HG03439 (cell line): Measurements from ENCODE around the gene DPYSL4.

Experiments
- ATAC-seq: cut with Tn5 transposase; IDR thresholded peaks from one replicate; pipeline ENCODE4 v1.9.1; 2021; ENCODE audit warnings: mild to moderate bottlenecking, moderate library complexity; ENCODE audit not compliant: unreplicated experiment

DPYSL4 gene

DNA sequence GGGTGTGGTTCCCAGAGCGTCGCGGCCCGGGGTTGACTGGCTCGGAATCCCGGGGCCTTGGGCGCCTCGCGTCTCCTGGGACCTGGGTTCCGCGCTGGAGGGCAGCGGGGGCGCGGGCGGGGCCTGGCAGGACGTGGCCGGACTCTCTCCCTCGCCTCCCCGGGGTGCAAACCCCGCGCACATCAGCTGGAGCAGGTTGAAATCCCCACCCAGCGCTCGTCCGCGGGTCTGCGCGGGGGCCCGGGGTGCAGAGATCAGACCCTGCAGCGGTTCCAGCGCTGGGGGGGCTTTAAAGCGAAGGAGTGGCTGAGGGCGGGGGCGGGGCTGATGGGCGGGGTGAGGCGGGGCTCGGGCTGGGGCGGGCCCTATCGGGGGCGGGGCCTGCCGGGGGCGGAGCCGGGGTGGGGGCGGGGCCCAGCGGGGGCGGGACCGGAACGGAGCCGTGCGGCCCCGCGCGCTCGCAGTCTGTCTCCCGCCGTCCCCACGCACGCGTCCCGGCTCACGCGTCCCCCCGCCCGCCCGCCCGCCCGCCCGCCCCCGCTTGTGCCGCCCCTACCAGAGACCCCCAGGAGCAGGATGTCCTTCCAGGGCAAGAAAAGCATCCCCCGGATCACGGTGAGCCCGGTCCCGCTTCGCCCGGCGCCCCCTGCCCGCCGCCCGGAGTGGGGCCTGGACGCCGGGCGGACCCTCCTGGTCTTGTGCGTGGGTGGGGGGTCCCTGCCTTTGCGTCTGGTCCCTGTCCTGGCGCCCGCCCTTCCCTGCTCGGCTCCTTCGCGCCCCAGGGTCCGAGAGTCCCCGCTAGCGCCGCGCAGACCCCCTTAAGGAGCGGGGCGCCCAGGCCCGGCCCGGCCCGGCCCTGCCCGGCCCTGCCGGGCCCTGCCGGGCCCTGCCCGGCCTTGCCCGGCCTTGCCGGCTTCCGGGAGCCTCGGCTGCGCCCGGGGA is at the start of gene DPYSL4:
DPYSL4 (plus strand) TSS at position 461 of the 942 bp plus-strand sequence; CDS start at position 577, 116 bp downstream.
- no peak for ATAC-seq

DNA sequence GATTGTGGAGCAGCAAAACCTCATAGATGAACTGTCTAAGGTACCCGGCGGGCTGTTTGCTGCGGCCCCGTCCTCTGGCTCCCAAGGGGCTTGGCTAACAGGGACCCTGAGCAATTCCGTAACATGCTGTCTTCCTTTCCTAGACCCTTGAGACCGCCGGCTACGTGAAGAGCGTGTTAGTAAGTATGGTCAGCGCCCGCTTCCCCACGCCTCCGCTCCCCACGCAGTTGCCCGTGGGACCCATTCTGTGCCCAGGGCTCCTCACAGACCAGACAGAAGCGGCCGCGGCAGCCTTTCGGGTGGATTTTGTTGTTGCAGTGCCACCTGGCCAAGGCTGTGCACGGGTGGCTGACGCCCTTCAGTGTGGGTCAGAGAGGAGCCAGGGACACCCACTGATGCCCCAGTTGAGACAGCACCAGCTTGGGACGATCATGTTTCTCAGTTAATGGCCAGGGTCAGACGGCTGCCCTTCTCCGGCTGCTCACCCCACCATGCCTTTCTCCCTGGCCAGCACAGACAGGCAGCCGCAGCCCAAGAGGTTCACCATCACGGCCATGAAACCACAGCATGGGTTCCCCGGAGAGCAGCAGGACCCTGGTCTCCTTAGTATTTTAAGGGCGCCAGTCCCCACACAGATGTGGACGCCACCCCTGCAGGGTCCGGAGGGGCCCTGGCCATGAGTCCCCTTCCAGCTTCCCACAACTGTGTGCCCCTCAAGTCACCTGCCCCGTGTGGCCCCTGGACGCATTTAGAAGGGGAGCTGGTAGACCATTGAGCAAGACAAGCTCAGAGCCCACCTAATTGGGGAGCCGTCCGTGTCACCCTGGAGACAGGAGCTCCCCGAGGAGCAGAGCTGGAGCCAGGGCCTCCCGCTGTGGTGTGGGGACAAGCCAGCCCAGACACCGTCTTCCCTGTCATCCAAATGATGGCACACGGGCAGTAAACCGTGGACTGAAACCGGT is 49.4 kb upstream of the DPYSL4 start:
- ATAC-seq: no peak

DNA sequence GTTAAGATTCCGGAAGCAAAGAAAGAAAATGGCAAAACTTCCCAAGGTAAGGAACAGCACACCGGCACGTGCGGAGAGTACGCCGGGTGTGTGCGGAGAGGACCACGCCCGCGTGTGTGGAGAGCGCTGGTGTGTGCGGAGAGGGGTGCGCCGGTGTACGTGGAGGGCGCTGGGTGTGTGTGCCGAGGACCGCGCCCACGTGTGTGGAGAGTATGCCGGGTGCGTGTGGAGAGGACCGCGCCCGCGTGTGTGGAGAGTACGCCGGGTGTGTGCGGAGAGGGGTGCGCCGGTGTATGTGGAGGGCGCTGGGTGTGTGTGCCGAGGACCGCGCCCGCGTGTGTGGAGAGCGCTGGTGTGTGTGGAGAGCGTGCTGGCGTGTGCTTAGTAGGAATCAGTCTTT is 48.6 kb upstream of the DPYSL4 start:
- ATAC-seq: no peak

DNA sequence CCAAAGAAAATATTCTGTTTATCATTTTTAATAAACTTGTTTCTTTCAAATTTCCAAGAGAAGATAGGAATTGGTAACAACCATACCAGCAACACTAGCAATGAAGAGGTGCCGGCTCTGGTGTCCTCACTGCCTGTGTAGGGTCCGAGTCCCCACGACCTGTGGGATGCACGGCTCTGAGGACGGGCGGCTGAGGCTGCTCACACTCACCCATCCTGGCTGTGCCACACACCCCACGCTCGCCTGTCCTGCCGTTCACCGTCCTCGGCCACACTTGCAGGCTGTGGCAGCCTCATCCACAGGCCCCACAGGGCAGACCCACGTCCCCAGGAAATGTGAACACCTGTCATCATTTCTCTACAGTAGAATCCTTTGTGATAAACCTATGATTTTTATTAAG is 48.2 kb upstream of the DPYSL4 start:
- ATAC-seq: no peak

DNA sequence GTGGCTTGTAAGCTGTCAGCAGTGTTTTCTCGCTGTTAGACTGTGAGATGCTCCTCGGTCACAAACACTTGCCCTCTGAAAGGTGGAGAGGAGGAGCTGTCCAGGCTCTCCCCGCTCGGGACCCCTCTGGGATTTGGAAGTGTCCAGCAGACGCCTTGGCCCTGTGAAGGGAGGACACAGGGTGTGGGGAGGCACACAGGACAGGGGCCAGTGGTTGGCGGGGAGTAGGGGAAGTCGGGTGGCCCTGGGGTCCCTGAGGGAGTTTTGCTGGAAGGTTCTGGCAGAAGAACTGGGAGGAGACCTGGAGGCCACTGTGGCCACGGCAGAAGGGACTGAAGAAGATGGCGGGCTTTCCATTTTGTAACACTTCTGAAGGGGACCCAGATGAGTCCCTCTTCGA is 47.2 kb upstream of the DPYSL4 start:
- no peak for ATAC-seq

DNA sequence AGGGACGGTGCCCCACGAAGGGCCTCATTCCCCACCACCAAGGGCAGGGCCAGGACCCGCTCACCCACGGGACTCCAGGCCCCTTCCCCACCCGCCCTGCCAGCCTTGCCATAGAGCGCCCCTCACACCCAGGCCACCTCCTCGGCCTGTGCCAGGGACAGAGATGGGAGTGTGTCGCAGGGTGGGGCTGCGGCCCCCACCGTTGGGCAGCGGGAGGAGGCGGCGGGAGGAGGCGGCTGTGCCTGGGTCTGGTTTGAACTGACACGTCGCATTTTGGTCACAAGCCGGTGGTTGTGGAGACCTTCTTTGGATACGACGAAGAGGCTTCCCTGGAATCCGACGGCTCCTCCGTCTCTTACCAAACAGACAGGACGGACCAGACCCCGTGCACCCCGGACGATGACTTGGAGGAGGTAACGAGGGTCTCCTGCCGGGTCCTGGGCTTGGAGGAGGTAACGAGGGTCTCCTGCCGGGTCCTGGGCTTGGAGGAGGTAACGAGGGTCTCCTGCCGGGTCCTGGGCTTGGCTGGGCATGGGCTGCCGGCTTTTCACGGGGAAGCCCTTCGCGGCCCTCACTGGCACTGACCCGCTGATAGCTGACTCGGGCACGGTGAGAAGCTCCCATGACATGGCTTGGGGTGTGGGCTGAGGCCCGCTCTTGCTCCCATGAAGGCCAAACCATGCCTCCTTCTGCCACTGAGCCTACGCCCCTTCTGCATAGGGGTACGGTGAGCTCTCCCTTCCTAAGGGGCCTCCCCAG is 46.4 kb upstream of the DPYSL4 start:
- no peak for ATAC-seq

DNA sequence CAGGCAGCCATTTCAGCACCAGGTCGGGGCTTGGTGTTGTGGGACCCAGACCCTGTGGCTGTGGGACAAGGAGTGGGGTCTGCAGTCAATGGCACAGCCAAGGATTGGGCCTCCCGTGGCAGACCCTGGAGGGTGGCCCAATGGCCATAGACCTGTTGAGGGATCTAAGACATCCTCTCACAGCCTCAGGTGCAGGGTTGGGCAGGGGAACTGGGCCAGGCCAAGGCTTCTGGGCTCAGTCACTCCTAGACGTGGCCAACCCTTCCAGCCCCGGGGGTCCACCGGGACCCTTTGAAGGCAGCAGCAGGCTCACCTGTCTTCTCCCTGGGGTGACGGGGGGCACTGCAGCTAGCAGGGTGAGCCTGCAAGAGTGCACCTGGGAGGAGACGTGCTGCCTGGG is 45.7 kb upstream of the DPYSL4 start:
- no peak for ATAC-seq

DNA sequence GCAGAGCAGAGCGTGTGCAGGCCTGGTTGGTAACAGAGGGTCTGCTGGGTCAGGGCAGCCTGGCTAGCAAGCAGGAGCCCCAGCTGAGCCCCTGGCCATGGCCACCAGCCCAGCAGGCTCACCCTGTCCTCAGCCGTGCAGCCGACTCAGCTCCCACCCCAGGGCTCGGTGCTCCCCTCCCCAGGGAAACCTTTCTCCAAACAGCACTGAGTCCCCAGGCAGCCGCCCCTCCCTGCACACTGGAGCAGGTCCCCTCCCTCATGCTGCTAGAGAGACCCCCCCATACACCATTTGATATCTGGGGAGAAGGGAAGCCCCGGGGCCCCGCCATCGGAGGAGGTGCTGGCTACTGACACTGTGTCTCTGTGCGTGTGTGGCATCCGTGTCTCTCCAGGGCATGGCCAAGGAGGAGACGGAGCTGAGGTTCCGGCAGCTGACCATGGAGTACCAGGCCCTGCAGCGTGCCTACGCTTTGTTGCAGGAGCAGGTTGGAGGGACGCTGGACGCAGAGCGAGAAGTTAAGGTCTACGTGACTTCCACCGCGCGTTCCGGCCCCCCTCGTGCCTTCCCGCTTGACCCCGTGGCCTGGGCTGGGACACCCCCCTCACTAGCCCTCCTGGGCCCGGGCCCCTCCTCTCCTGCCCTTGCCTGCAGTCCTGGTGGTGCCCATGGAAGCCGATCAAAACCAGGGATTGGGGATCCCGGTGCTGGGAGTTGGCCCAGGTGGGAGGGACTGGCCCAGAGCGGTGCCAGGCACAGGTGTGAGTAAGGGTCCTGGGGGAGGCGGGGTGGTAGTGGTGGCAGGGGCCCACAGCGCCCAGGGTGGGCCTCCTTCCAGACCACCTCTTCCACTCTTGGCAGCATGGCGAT is 45.0 kb upstream of the DPYSL4 start:
- ATAC-seq: no peak

DNA sequence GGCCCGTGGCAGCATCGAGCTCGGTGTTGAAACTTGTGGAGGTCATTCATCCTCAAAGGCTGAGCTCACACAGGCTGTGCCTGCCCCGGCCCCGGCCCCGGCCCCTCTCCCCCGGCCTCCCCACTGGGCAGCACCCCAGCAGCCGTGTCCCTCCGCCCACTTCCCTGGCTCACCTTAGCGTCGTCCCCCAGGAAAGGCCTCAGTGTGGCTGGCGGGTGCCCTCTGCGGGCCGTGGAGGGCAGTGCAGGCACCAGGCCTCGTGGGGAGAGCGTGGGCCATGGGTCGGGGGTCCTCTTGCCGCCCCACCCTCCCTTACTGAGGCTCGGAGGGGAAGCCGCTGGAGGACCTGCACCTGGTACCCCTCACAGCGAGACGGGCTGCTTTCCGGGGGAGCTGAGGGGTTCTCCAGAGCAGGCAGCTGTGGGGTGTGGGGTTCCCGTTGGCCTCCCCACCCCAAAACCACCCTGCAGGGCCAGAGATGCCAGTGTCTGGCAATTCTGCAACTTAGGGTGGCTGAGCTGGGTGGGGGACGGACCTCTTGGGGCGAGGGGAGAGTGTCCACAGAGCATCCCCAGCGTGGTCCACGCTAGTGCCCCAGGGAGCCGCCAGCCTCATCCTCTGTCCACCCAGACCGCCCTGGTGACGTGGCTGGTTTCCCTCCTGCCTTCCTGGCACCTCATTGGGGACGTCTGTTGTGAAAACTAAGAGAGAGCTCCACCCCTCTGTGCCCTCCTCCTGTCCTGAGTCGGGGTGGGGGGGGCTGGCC is 44.2 kb upstream of the DPYSL4 start:
- no peak for ATAC-seq

DNA sequence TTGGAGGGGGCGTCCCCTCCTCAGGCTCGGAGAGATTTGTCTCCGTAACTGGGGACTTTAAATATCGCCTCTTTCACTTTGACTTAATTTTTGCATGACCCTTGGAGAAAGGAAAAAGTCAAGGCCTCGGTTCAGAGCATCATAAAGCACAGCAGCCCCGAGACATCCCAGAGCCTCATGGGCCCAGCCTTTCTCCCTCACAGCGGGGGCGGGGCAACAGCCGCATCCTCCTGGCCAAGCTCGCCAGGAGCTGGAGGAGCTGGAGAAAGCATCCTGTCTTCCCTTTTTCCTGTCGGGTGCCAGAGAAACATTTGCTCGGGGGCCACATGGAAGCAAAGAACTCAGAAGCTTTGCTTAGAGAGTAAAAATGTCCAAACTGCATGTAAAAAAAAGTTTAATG is 43.6 kb upstream of the DPYSL4 start:
- no peak for ATAC-seq

DNA sequence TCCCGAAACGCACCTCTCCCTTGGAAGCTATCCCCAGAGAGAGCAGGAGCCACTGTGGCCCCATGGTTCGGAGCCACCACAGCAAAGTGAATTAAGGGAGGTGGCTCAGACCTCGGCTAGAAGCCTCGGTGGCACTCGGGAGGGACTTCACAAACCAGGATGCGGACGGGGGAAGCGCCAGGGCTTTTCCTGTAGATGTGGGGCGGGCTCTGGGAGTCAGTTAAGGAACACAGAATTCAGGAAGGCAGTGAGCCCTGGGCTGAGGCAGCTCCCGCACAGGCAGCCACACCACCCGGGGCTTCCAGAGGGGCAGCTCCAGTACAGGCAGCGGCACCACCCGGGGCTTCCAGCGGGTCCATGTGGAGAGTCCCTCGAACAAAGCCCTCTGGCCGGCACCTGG is 42.7 kb upstream of the DPYSL4 start:
- ATAC-seq: no peak

DNA sequence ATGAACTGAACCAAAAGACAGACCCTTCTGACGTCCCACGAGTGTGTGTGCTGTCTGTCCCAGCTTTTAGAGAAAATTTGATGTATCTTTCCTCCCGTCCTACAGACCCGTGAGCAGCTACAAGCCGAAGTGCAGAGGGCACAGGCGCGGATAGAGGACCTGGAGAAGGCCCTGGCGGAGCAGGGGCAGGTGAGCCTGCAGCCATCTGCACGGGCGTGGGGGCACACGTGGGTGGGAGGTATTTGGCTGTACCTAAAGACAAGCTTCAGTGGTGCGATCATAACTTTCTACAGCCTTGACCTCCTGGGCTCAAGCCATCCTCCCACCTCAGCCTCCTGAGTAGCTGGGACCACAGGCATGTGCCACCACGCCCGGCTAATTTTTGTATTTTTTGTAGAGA is 41.7 kb upstream of the DPYSL4 start:
- ATAC-seq: no peak

DNA sequence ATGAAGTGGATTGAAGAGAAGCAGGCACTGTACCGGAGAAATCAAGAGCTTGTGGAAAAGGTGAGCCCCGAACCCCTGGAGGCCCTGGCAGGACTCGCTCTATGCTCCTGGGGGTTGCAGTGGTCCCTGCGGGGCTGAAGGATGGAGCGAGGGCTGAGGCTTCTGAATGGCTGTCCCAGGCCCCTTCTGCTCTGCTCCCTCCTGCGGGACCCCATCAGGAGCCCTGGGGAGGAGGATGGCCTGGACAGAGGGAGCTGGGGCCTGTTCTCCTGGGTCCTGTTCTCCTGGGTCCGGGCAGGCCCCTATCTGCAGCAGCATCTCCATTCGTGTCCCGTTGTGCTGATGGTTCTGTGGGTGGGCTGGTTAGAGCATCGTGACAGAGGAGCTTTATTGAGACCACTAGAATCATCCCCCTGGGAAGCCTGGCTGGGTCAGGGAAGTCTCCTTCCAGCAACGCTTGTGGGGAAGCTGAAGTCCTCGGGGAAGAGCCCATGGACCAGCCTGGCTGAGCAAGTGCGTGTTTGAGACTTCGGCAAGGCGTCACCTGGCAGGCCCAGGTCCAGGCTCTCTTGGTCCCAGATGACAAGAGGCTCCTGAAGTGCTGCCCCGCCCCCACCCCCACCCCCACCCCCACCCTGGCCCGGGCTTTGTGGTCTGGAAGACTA is 41.1 kb upstream of the DPYSL4 start:
- ATAC-seq: no peak

DNA sequence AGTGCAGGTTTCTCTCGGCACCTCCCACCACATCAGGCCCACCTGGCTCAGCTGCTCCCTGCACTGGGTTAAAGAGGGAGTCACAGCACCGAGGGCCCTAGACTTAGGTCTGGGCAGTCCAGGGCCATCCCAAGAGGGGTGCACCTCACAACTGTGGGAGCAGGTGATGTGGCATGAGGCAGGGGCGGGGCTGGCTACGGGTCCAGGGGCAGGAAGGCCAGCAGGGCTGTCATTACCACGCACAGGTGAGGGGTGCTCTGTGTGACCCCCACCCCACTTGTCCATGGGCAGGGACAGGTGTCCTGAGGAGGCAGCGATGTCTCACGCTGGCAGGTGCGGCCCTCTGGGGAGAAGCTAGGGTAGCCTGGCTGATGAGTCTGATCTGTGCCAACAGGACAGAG is 40.5 kb upstream of the DPYSL4 start:
- ATAC-seq: no peak

DNA sequence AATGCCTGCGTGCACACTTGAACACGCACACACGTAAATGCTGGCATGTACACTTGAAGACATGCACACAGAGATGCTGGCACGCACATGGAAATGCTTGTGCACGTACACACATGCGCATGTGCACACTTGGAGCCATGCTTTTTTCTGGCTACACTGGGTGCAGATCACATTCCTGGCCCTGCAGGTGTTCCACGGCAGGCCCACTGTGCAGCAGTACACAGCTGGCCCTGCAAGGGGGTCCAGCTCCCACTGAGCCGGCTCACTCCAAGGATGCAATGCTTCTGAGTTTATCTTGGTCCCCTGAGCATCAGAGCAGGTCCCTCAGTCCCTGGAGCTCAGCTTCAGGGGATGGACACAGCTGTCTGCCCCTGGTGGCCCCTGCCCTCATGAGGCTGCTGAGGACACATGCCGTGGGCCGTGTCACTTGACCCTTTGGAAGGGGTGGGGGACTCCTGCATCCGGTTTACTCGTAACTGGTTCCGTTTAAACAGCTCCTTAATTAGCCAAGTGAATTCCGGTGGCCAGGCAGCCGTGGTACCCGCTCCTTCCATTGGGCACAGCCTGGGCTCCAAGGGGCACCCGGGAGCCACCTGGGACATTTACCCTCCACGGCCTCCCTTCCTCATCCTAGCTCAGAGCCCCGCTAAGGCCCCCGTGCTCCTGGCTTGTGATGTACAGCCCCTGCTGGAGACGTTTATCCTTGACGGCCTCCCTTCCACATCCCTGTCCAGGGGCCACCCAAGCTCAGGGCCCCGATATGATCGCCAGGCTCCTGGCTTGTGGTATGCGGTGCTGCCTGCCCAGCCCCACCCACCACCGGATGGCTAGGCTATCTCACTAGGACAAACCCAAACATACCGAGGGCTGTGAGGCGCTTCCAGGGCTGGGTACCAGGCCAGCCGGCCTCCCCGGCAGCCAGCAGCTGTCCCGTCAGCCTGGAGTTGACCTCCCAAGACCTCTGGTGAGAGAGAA is 39.5 kb upstream of the DPYSL4 start:
- no peak for ATAC-seq

DNA sequence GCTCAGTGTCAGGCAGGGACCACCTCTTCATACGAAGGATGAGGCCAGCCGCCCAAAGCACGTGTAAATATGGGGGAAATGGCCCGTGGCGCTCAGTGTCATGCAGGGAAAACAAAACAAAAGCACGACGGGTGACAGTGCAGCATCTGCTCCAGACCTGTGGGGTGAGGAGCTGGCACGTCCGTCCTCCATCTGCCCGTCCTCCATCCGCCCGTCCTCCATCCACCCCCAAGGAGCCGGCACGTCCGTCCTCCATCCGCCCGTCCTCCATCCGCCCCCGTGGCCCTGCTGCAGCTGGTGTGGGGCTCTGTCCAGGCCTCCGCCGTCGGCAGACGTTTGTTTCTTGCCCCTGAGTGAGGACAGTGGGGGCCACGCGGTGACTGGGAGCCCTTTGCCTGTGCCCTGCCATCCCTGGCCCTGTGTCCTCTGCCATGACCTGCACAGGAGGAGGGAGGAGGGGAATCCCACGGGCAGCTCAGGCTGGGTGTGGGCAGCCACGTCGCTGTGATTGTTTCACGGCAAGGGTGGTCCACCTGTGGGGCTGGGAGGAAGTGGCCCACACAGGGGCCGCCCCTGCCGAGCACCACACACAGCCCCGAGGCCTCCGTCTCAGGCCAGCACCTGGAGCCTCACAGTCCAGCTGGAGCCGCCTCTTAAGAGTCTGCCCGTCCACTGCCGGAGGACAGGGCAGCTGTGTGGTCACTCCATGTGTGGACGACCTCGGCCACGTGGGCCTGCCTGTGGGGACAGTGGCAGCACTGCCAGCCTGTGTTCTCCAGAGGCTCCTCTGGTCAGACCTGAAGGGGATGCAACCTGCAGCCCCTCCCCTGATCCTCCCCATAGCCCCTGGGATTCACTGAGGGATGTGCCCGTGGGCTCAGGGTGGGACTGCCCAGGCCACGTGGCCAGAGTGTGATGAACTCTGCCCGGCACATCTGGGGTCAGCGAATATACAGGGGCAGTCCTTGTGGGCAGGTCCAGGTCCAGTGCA is 38.2 kb upstream of the DPYSL4 start:
- no peak for ATAC-seq
